A549 (cell line): ENCODE results near the gene REEP3. TPM values are rescaled to one million over a fixed set of nuclear protein-coding genes. Genes with fewer than 3 reads are reported as not detected.
"Not testable (repeated sequence)": the region's sequence is repeated elsewhere in the genome, so short reads cannot be mapped to it uniquely, and the experiment has no call there.

ENCODE experiments used
- ATAC-seq, 2 experiments: fragments of 200-7000 bp in 1 of 2; fragments of >200 bp in 1 of 2; cut with Nextera tagmentation in 1 of 2; cut with Tn5 transposase in 1 of 2; 3 replicates each; pipeline versions ENCODE4 v1.8.0 to v1.9.1; 2018 to 2020; ENCODE audit warnings: mild to moderate bottlenecking in 1 of 2, moderate library complexity in 1 of 2
- CTCF ChIA-PET: fragments of 300-600 bp; sonication (Branson Sonifier 250); formaldehyde crosslinking; extraction: SDS; loops from one replicate; lab custom pipeline; 2021; ENCODE audit warnings: antibody characterized with exemption, inconsistent platforms; lab: Yijun Ruan, JAX
- POLR2A ChIA-PET: fragments of 350-600 bp; formaldehyde crosslinking; extraction: SDS; loops from one replicate; lab custom pipeline; 2021; ENCODE audit warnings: antibody characterized with exemption, inconsistent platforms; lab: Yijun Ruan, JAX
- DNase-seq, 2 experiments: peaks; one replicate each; pipeline versions ENCODE4 v3.0.0 to v3.0.0-alpha.2; 2011 to 2016; ENCODE audit warnings: low read depth in 1 of 2, low spot score in 1 of 2
- FAIRE-seq: peaks from 2 replicates; lab custom pipeline; 2011; peaks lifted over from hg19 to GRCh38; lab: Jason Lieb, UNC
- H3K27ac ChIP-seq, 2 experiments: fragments of >200 bp; sonication (Bioruptor Twin); formaldehyde crosslinking; 3 replicates each; pipeline ENCODE4 v1.5.1; 2016 to 2017
- H3K4me1 ChIP-seq: fragments of >200 bp; sonication (Bioruptor Twin); formaldehyde crosslinking; 3 replicates; pipeline ENCODE4 v1.6.1; 2016
- H3K4me2 ChIP-seq: fragments of >200 bp; sonication (Bioruptor Twin); formaldehyde crosslinking; 3 replicates; pipeline ENCODE4 v1.6.1; 2016
- H3K4me3 ChIP-seq: fragments of >200 bp; sonication (Bioruptor Twin); formaldehyde crosslinking; 3 replicates; pipeline ENCODE4 v1.5.1; 2016
- H3K9me3 ChIP-seq: fragments of >200 bp; sonication (Bioruptor Twin); formaldehyde crosslinking; 3 replicates; pipeline ENCODE4 v1.6.1; 2016
- ATOH8 ChIP-seq: fragments of 250-450 bp; sonication (Bioruptor Pico); IDR thresholded peaks from 2 replicates; pipeline ENCODE4 v1.5.0; 2020; ENCODE audit warnings: low read depth, mild to moderate bottlenecking, moderate library complexity
- CBX2 ChIP-seq: fragments of 200-600 bp; sonication (generic); IDR thresholded peaks from 2 replicates; pipeline ENCODE4 v1.6.1; 2016; ENCODE audit warnings: low read depth, mild to moderate bottlenecking, borderline replicate concordance
- CEBPB ChIP-seq, 2 experiments: fragments of >200 bp in 1 of 2; sonication (Bioruptor Twin) in 1 of 2; formaldehyde crosslinking in 1 of 2; IDR thresholded peaks; 2 replicates each; pipeline ENCODE4 v1.6.1; 2012 to 2016
- CHD2 ChIP-seq: fragments of 150-350 bp; IDR thresholded peaks from 2 replicates; pipeline ENCODE4 v1.6.1; 2014; ENCODE audit warnings: low read length; ENCODE audit not compliant: partially characterized antibody
- CHD4 ChIP-seq: fragments of 200-600 bp; sonication (generic); IDR thresholded peaks from 2 replicates; pipeline ENCODE4 v1.6.1; 2016; ENCODE audit warnings: antibody characterized with exemption, mild to moderate bottlenecking, borderline replicate concordance
- FOSB ChIP-seq: fragments of 250-450 bp; sonication (Bioruptor Pico); IDR thresholded peaks from 2 replicates; pipeline ENCODE4 v1.5.0; 2020; ENCODE audit warnings: mild to moderate bottlenecking, moderate library complexity
- HOXA7 ChIP-seq: fragments of 250-450 bp; sonication (Bioruptor Pico); IDR thresholded peaks from 2 replicates; pipeline ENCODE4 v1.5.0; 2020; ENCODE audit warnings: mild to moderate bottlenecking, moderate library complexity
- HOXB13 ChIP-seq: fragments of 250-450 bp; sonication (Bioruptor Pico); IDR thresholded peaks from 2 replicates; pipeline ENCODE4 v1.5.0; 2020; ENCODE audit warnings: low read depth, mild to moderate bottlenecking, moderate library complexity
- HOXB5 ChIP-seq: fragments of 250-450 bp; sonication (Bioruptor Pico); IDR thresholded peaks from 2 replicates; pipeline ENCODE4 v1.5.0; 2020; ENCODE audit warnings: mild to moderate bottlenecking, moderate library complexity
- JUN ChIP-seq, 2 experiments: fragments of >200 bp; sonication (Bioruptor Twin); formaldehyde crosslinking; IDR thresholded peaks; 2 replicates in 1 of 2; 3 replicates in 1 of 2; pipeline ENCODE4 v1.6.1; 2016 to 2017
- KDM1A ChIP-seq: fragments of 200-600 bp; sonication (generic); IDR thresholded peaks from 2 replicates; pipeline ENCODE4 v1.6.1; 2016; ENCODE audit warnings: low read depth, mild to moderate bottlenecking
- KDM5A ChIP-seq: fragments of 200-600 bp; sonication (generic); IDR thresholded peaks from 2 replicates; pipeline ENCODE4 v1.6.1; 2016; ENCODE audit warnings: antibody characterized with exemption, mild to moderate bottlenecking
- MAFK ChIP-seq: fragments of 450-650 bp; IDR thresholded peaks from 2 replicates; pipeline ENCODE4 v1.6.1; 2014; ENCODE audit not compliant: partially characterized antibody
- NFE2L2 ChIP-seq: fragments of 150-350 bp; conservative IDR thresholded peaks from 2 replicates; pipeline ENCODE4 v1.6.1; 2014; ENCODE audit warnings: low read length
- NPAS2 ChIP-seq: fragments of 250-450 bp; sonication (Bioruptor Pico); IDR thresholded peaks from 2 replicates; pipeline ENCODE4 v1.8.0; 2022; ENCODE audit warnings: mild to moderate bottlenecking, moderate library complexity, borderline replicate concordance
- POLR2AphosphoS2 ChIP-seq: conservative IDR thresholded peaks from 2 replicates; pipeline ENCODE4 v1.6.1; 2012; ENCODE audit warnings: low read length, improper control_type of control experiment, inconsistent platforms
- RAD21 ChIP-seq, 2 experiments: fragments of >200 bp in 1 of 2; sonication (Bioruptor Twin) in 1 of 2; formaldehyde crosslinking in 1 of 2; IDR thresholded peaks in 1 of 2; conservative IDR thresholded peaks in 1 of 2; 2 replicates in 1 of 2; 3 replicates in 1 of 2; pipeline ENCODE4 v1.6.1; 2012 to 2018; ENCODE audit warnings: inconsistent platforms in 1 of 2
- RCOR1 ChIP-seq: fragments of 150-350 bp; IDR thresholded peaks from 2 replicates; pipeline ENCODE4 v1.6.1; 2014; ENCODE audit warnings: antibody characterized with exemption, low read length, low read depth
- RFX5 ChIP-seq: fragments of 450-650 bp; IDR thresholded peaks from 2 replicates; pipeline ENCODE4 v1.7.1; 2014; ENCODE audit warnings: antibody characterized with exemption, mild to moderate bottlenecking, moderate library complexity
- RNF2 ChIP-seq: fragments of 200-600 bp; sonication (generic); IDR thresholded peaks from 2 replicates; pipeline ENCODE4 v1.6.1; 2016; ENCODE audit warnings: low read depth, mild to moderate bottlenecking, antibody characterized with exemption, moderate library complexity, borderline replicate concordance
- SMC3 ChIP-seq: fragments of >200 bp; sonication (Bioruptor Twin); formaldehyde crosslinking; IDR thresholded peaks from 3 replicates; pipeline ENCODE4 v1.6.1; 2018; ENCODE audit warnings: inconsistent platforms
- SREBF2 ChIP-seq: fragments of 450-650 bp; IDR thresholded peaks from 2 replicates; pipeline ENCODE4 v1.6.1; 2014; ENCODE audit warnings: mild to moderate bottlenecking, moderate library complexity
- WGBS: methylation state at CpG from one replicate; pipeline ENCODE4 v1.1.6; 2017; ENCODE audit errors: missing lambda C conversion rate; 5-methylcytosine and 5-hydroxymethylcytosine counted together
- polyA plus RNA-seq, 4 experiments: library from polyadenylated mRNA; depleted of rRNA in 3 of 4; stranded (reverse); fragments of >200 nt; fragmentation: RNase III in 1 of 4; extraction: RNeasy Plus Mini Kit Qiagen cat#74134 plus additional on column Dnase treatment in 1 of 4; gene quantifications; 2 replicates in 3 of 4; 3 replicates in 1 of 4; pipeline ENCODE4 v1.2.3, GENCODE V29; 2011 to 2017
- TF ChIP-seq, protein P1 (sequence below): fragments of >200 bp; sonication (Bioruptor Twin); formaldehyde crosslinking; IDR thresholded peaks from 3 replicates; pipeline ENCODE4 v1.6.1; 2016
- TF ChIP-seq, protein P2 (sequence below): IDR thresholded peaks from 2 replicates; pipeline ENCODE4 v1.6.1; 2012; ENCODE audit warnings: low read depth, borderline replicate concordance

The REEP3 gene
- polyA plus RNA-seq, 2 of the 4 experiments (the other 2 are of a cell fraction) = 19.6 to 35.8 TPM

- ChIA-PET POLR2A (no interaction called here), CTCF (no interaction called here)
- FAIRE-seq (no peak), ATAC-seq (no peak), DNase-seq (no peak)
- 84% methylated on average over 13 of the region's 13 CpGs for WGBS
- TF ChIP-seq SREBF2 (no peak), POLR2AphosphoS2 (no peak), HOXB13 (no peak), CBX2 (no peak), KDM1A (no peak), SMC3 (no peak), RAD21 (conservative IDR thresholded peaks at IDR 0.05 in 1 of 2, IDR thresholded peaks at IDR 0.05 in 1 of 2) (no peak), NPAS2 (CRISPR knock-in tag) (no peak), KDM5A (no peak), RCOR1 (no peak), RFX5 (no peak)
- TF ChIP-seq, protein P1, sequence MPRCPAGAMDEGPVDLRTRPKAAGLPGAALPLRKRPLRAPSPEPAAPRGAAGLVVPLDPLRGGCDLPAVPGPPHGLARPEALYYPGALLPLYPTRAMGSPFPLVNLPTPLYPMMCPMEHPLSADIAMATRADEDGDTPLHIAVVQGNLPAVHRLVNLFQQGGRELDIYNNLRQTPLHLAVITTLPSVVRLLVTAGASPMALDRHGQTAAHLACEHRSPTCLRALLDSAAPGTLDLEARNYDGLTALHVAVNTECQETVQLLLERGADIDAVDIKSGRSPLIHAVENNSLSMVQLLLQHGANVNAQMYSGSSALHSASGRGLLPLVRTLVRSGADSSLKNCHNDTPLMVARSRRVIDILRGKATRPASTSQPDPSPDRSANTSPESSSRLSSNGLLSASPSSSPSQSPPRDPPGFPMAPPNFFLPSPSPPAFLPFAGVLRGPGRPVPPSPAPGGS = no peak
- TF ChIP-seq, protein P2, sequence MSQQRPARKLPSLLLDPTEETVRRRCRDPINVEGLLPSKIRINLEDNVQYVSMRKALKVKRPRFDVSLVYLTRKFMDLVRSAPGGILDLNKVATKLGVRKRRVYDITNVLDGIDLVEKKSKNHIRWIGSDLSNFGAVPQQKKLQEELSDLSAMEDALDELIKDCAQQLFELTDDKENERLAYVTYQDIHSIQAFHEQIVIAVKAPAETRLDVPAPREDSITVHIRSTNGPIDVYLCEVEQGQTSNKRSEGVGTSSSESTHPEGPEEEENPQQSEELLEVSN = no peak
- H3K4me1 ChIP-seq = no peaks in the 10 kb centered on the region
- no peak overlapping the region for H3K27ac ChIP-seq
- H3K4me3 ChIP-seq = no peak overlapping the region
- H3K9me3 ChIP-seq = no peaks in the 10 kb centered on the region
- H3K4me2 ChIP-seq = no peak overlapping the region
Observed at GRCh38 chr10:63664341-63664885, 143.2 kb downstream of the REEP3 start.

- H3K4me3 ChIP-seq, H3K27ac ChIP-seq, CTCF ChIA-PET: not testable (repeated sequence)
- peak; percentile 33 for TF ChIP-seq MAFK
- TF ChIP-seq, all 56 proteins: peak for 1; not testable (repeated sequence) for 55
- H3K4me1 ChIP-seq, H3K9me3 ChIP-seq, H3K4me2 ChIP-seq, FAIRE-seq, DNase-seq, ATAC-seq, POLR2A ChIA-PET: not testable (repeated sequence)
- WGBS = 88% methylated on average over 10 of the region's 10 CpGs
Observed at GRCh38 chr10:63665006-63665580, 143.9 kb downstream of the REEP3 start.

GRCh38 chr10:63665670-63666134 lies 144.5 kb downstream of the REEP3 start:
- CTCF ChIA-PET = no interaction called here
- no peak overlapping the region for H3K27ac ChIP-seq
- 80% methylated on average over 4 of the region's 4 CpGs for WGBS

More at GRCh38 chr10:63665670-63666134, 144.5 kb downstream of the REEP3 start:
- ATAC-seq (no peak), FAIRE-seq (no peak), DNase-seq (no peak)
- Histone ChIP-seq H3K4me2 (no peak overlapping the region), H3K4me3 (no peak overlapping the region), H3K9me3 (no peaks in the 10 kb centered on the region), H3K4me1 (no peaks in the 10 kb centered on the region)
- POLR2A ChIA-PET = no interaction called here
- TF ChIP-seq HOXB13 (no peak), KDM5A (no peak), RAD21 (conservative IDR thresholded peaks at IDR 0.05 in 1 of 2, IDR thresholded peaks at IDR 0.05 in 1 of 2) (no peak), CHD2 (no peak), ATOH8 (CRISPR knock-in tag) (no peak), JUN (IDR thresholded peaks at IDR 0.05) (no peak), HOXB5 (CRISPR knock-in tag) (no peak), HOXA7 (no peak), CBX2 (no peak), CEBPB (IDR thresholded peaks at IDR 0.05) (no peak), CHD4 (no peak), NFE2L2 (no peak), RNF2 (no peak), FOSB (no peak)
- TF ChIP-seq, protein P2 = no peak
